HFFc6 (cell line): ENCODE data around the gene COL6A2. TPM values are rescaled to one million over a fixed set of nuclear protein-coding genes. Genes with fewer than 3 reads are reported as not detected.

Experiments used
- DNase-seq: peaks from one replicate; pipeline ENCODE4 v3.0.0-alpha.2; 2018
- H3K27ac Mint-ChIP-seq: 2 replicates; pipeline ENCODE4 v1.8.0; 2020; ENCODE audit warnings: mild to moderate bottlenecking, mixed read lengths
- H3K27me3 Mint-ChIP-seq: 2 replicates; pipeline ENCODE4 v1.8.0; 2021; ENCODE audit warnings: mild to moderate bottlenecking, moderate library complexity, mixed read lengths; ENCODE audit not compliant: insufficient read depth
- H3K36me3 Mint-ChIP-seq: 2 replicates; pipeline ENCODE4 v1.8.0; 2021; ENCODE audit warnings: low read depth, mixed read lengths
- H3K4me1 Mint-ChIP-seq: 2 replicates; pipeline ENCODE4 v1.8.0; 2020; ENCODE audit warnings: low read depth, mixed read lengths
- H3K4me3 Mint-ChIP-seq: 2 replicates; pipeline ENCODE4 v1.8.0; 2020; ENCODE audit warnings: mild to moderate bottlenecking, moderate library complexity, mixed read lengths
- H3K9me3 Mint-ChIP-seq: 2 replicates; pipeline ENCODE4 v1.8.0; 2020; ENCODE audit warnings: mild to moderate bottlenecking, mixed read lengths
- CTCF ChIP-seq: fragments of 200-600 bp; sonication (generic); IDR thresholded peaks from 2 replicates; pipeline ENCODE4 v1.5.0; 2021; ENCODE audit warnings: antibody characterized with exemption, mild to moderate bottlenecking
- total RNA-seq, 6 experiments: library from RNA; stranded (reverse); fragmentation: NEBNext Ultra II Directional; extraction: Animal tissue kit (Norgen Biotek cat#: 25700); gene quantifications; 2 replicates in 1 of 6; 3 replicates in 5 of 6; pipeline ENCODE4 v1.2.3, GENCODE V29; 2021

Gene COL6A2
- total RNA-seq, 6 experiments from 2014 or later = 426 to 514 (median 467) TPM

DNA sequence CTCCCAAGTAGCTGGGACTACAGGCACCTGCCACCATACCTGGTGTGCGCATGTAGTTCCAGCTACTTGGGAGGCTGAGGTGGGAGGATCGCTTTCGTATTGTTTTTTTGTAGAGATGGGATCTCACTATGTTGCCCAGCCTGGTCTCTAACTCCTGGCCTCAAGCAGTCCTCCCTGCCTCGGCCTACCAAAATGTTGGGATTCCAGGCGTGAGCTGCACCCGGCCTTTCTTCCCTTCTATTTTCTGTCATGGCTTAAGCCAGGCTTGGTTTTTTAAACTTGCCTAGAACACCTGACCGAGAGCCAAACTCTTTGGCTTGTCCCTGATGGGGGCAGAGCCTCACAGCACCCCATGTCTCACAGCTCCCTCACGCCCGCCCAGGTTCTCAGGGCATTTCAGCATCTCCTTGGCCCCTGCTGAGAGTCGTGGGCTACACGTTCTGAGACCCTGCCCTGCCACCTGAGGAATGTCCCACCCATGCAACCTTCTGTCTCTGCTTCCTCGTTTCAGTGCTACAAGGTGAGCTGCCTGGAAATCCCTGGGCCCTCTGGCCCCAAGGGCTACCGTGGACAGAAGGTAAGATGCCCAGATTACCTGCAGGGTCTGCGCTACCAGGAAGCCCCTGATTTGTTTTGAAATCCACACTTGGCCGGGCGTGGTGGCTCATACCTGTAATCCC, 15.7 kb downstream of the COL6A2 start:
- Mint-ChIP-seq H3K27me3 (peaks cover 2% of the 10 kb centered on the region; the same call in 1 of the 2 replicates), H3K27ac (no peak overlapping the region), H3K4me1 (peaks cover 6% of the 10 kb centered on the region), H3K9me3 (no peaks in the 10 kb centered on the region), H3K4me3 (no peak overlapping the region), H3K36me3 (peaks cover 24% of the 10 kb centered on the region)
- no peak for TF ChIP-seq CTCF
- DNase-seq = no peak

- Mint-ChIP-seq H3K27ac (no peak overlapping the region), H3K4me3 (no peak overlapping the region), H3K27me3 (peaks cover 2% of the 10 kb centered on the region; the same call in 1 of the 2 replicates), H3K36me3 (peaks cover 23% of the 10 kb centered on the region), H3K9me3 (no peaks in the 10 kb centered on the region), H3K4me1 (peaks cover 6% of the 10 kb centered on the region)
- no peak for DNase-seq
- TF ChIP-seq CTCF = no peak
These were observed 17.1 kb downstream of the COL6A2 start for GRCh38 chr21:46114963-46115362.

- H3K9me3 Mint-ChIP-seq = no peaks in the 10 kb centered on the region
- DNase-seq = no peak
- H3K27ac Mint-ChIP-seq = no peak overlapping the region
- H3K4me3 Mint-ChIP-seq = no peak overlapping the region
- TF ChIP-seq CTCF = no peak
- H3K36me3 Mint-ChIP-seq = peaks cover 23% of the 10 kb centered on the region
- H3K27me3 Mint-ChIP-seq = peaks cover 2% of the 10 kb centered on the region; the same call in 1 of the 2 replicates
- H3K4me1 Mint-ChIP-seq = peaks cover 6% of the 10 kb centered on the region
These were observed 17.7 kb downstream of the COL6A2 start for GRCh38 chr21:46115441-46116188.

DNA sequence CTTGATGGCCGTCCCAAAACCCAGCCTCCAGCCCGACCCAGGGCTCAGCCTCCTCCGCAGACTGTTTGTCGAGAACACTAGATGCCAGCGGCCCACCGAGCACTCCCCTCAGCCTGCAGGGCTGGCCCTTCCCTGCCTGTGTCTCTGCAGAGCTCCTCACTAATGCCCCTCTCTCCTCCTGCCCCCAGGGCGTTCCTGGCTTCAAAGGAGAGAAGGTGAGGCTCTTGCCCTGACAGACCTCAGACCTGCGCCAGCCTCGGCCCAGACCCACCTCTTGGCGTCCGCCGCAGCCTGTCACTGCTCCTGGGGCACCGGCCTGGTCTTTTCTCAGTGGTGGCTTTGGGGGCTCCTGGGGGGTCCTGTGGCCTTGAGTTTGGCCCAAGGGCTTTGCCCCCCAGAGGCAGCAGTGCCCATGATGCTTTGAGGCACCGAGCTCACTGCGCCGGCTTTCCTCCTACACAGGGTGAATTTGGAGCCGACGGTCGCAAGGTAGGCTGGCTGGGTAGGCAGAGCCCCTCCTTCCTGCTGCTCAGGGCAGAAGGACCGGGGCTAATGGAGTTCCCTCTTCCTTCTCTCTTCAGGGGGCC, 18.4 kb downstream of the COL6A2 start:
- no peak for TF ChIP-seq CTCF
- Mint-ChIP-seq H3K4me1 (peaks cover 6% of the 10 kb centered on the region), H3K27ac (no peak overlapping the region), H3K27me3 (peaks cover 2% of the 10 kb centered on the region; the same call in 1 of the 2 replicates), H3K4me3 (no peak overlapping the region), H3K36me3 (peaks cover 23% of the 10 kb centered on the region), H3K9me3 (no peaks in the 10 kb centered on the region)
- no peak for DNase-seq

- peak; percentile 53 for DNase-seq
- peaks cover 23% of the 10 kb centered on the region for H3K36me3 Mint-ChIP-seq
These were observed 19.1 kb downstream of the COL6A2 start for GRCh38 chr21:46116776-46117585.

More at GRCh38 chr21:46116776-46117585, 19.1 kb downstream of the COL6A2 start:
- peaks cover 9% of the 10 kb centered on the region for H3K4me1 Mint-ChIP-seq
- H3K27ac Mint-ChIP-seq = no peak overlapping the region
- TF ChIP-seq CTCF = no peak
- H3K4me3 Mint-ChIP-seq = no peak overlapping the region
- peaks cover 2% of the 10 kb centered on the region; the same call in 1 of the 2 replicates for H3K27me3 Mint-ChIP-seq
- H3K9me3 Mint-ChIP-seq = no peaks in the 10 kb centered on the region
